T-helper 17 cell (primary cell): ENCODE data around the gene CLDN9. TPM values are rescaled to one million over a fixed set of nuclear protein-coding genes. Genes with fewer than 3 reads are reported as not detected.

ENCODE experiments used
- ATAC-seq: fragments of 150-1000 bp; cut with Tn5 transposase; 2 replicates; pipeline ENCODE4 v1.10.0; 2021; ENCODE audit warnings: mild to moderate bottlenecking, moderate library complexity
- DNase-seq, 3 donors: peaks; one replicate each; pipeline versions ENCODE4 v3.0.0 to v3.0.0-alpha.2; 2020 to 2021
- H3K9me3 ChIP-seq: one replicate; pipeline ENCODE4 v1.7.0; 2013; ENCODE audit warnings: low read length, mild to moderate bottlenecking; ENCODE audit not compliant: control insufficient read depth, poor library complexity, severe bottlenecking
- H3K27ac Mint-ChIP-seq: one replicate; pipeline ENCODE4 v1.8.0; 2022; ENCODE audit warnings: mild to moderate bottlenecking, moderate library complexity, mixed read lengths
- H3K27me3 Mint-ChIP-seq: one replicate; pipeline ENCODE4 v1.8.0; 2022; ENCODE audit warnings: mixed read lengths
- H3K36me3 Mint-ChIP-seq: one replicate; pipeline ENCODE4 v1.8.0; 2022; ENCODE audit warnings: low read depth, mixed read lengths
- H3K4me1 Mint-ChIP-seq: one replicate; pipeline ENCODE4 v1.8.0; 2022; ENCODE audit warnings: mild to moderate bottlenecking, mixed read lengths
- H3K4me3 Mint-ChIP-seq: one replicate; pipeline ENCODE4 v1.8.0; 2022; ENCODE audit warnings: mild to moderate bottlenecking, moderate library complexity, mixed read lengths
- total RNA-seq, 4 donors: library from RNA in 2 of 4; stranded (reverse) in 2 of 4; gene quantifications; one replicate each; pipeline ENCODE4 v1.2.3 and lab custom pipeline; 2022 to 2026

The CLDN9 gene
- total RNA-seq, 2 donors from 2014 or later: not detected

DNA sequence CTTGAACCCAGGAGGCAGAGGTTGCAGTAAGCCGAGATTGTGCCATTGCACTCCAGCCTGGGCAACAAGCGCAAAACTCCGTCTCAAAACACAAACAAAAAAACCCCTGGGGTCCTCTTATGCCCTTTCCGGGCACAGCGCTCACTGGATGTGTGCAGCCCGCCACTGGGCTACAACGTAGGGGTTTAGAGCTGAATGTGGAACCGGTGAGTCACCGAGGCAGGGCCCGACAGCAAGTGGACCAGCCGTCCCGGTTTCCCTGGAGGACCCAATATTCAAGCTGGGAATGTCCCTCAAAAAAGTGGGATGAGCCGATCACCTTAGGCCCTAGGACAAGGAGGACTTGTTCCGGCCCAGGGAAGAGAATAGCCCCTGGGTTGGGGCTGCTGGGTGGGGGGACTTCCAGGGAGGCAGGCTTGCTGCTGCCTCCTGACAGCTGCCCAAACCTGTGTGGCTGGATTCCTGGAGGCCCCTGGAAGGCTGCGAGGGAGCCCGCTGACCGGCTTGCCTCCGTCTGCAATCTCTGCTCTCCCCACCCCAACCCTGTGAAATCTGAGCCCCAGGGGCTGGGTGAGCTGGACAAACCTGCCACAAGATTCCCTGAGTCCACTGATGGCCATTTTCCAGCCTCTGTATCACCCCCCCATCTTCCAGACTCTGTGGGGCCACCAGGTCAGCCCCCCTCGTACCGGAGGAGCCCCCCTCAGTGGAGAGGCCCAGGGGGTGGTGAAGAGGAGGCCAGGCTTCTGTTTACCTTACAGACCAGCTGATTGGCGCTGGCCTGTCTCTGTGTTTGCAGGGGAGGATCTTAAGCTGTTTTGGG lies 2.9 kb upstream of the CLDN9 start:
- peaks cover 20% of the 10 kb centered on the region for H3K4me1 Mint-ChIP-seq
- no peaks in the 10 kb centered on the region for H3K9me3 ChIP-seq
- no peaks in the 10 kb centered on the region for H3K36me3 Mint-ChIP-seq
- peaks cover 6% of the 10 kb centered on the region for H3K27me3 Mint-ChIP-seq
- DNase-seq (no peak), ATAC-seq (no peak)
- no peak overlapping the region for H3K27ac Mint-ChIP-seq
- no peak overlapping the region for H3K4me3 Mint-ChIP-seq

DNA sequence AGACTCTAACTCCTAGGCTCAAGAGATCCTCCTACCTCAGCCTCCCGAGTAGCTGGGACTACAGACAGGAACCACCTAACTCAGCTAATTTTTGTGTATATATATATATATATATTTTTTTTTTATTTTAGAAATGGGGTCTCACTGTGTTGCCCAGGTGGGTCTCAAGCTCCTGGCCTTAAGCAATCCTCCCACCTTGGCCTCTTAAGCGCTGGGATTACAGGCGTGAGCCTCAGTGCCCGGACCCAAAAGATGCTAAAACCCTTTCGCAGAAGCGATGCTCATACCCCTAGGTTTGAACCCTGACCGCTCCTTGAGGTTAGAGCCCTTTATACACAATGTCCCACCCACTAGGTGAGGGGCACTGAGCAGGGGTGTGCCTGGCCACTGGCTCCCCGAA lies 2.2 kb upstream of the CLDN9 start:
- Mint-ChIP-seq H3K4me3 (no peak overlapping the region), H3K27me3 (peaks cover 6% of the 10 kb centered on the region), H3K4me1 (peaks cover 20% of the 10 kb centered on the region), H3K27ac (no peak overlapping the region), H3K36me3 (no peaks in the 10 kb centered on the region)
- H3K9me3 ChIP-seq: no peaks in the 10 kb centered on the region
- no peak for ATAC-seq
- DNase-seq: no peak

DNA sequence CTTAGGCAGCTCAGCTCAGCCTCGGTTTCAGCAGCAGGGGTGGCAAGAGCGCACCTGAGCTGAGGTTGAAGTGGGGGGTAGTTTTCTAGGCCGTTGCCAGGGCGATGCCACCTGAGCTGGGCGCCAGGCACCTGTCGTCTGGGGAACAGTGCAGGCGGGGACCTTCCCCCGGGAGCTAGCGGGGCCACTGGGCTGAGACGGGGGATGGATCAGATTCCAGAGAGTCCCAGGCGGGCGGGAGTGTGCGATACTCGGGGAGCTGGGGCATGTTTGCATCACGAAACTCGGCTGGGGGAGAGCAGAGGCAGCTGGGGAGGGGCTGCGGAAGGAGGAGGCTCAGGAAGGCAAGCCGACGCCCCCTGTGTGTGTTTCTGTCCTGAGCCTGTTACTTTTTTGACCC lies 477 bp upstream of the CLDN9 start:
- Mint-ChIP-seq H3K36me3 (no peaks in the 10 kb centered on the region), H3K4me3 (no peak overlapping the region), H3K27ac (no peak overlapping the region), H3K4me1 (peaks cover 16% of the 10 kb centered on the region), H3K27me3 (peaks cover 6% of the 10 kb centered on the region)
- DNase-seq (no peak), ATAC-seq (peak; percentile 23)
- H3K9me3 ChIP-seq: no peaks in the 10 kb centered on the region

DNA sequence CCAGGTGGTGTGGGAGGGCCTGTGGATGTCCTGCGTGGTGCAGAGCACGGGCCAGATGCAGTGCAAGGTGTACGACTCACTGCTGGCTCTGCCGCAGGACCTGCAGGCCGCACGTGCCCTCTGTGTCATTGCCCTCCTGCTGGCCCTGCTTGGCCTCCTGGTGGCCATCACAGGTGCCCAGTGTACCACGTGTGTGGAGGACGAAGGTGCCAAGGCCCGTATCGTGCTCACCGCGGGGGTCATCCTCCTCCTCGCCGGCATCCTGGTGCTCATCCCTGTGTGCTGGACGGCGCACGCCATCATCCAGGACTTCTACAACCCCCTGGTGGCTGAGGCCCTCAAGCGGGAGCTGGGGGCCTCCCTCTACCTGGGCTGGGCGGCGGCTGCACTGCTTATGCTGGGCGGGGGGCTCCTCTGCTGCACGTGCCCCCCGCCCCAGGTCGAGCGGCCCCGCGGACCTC lies 798 bp downstream of the CLDN9 start:
- Mint-ChIP-seq H3K4me1 (peaks cover 7% of the 10 kb centered on the region), H3K27ac (no peak overlapping the region), H3K27me3 (peaks cover 6% of the 10 kb centered on the region), H3K36me3 (no peaks in the 10 kb centered on the region), H3K4me3 (peak overlapping the region; percentile 7)
- H3K9me3 ChIP-seq: no peaks in the 10 kb centered on the region
- no peak for ATAC-seq
- no peak for DNase-seq

DNA sequence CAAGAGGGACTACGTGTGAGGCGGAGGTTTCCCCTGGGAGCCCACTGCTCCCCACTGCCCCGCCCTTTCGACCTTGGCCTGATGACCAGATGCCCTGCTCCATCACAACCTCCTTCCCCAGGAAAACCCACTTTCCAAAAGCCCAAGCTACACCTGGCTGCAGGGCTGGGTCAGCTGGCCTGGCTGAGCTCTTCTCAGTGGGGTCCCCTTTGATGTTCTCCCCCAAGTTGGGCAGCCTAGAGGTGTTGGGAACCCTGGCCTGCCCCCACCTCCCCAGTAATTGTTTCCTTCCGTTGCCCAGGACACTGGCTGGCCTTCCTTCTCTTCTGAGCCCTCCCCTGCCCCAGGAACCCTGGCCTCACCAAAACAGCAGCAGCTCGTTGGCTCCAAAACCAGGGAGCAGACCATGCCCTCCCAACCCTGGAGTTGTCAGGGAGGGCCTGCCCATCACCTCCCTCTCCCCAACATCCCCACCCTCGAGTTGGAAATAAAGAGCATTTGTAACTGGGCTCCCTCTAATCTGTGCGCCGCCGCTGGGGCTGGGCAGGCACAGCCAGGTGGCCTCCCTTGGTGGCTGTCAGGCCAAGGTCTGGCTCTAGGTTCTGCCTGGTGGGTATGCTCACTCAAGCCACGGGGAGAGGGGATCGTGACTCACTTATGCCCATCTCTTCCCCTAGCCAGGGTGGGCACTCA lies 1.4 kb downstream of the CLDN9 start:
- no peak overlapping the region for H3K4me3 Mint-ChIP-seq
- no peak for DNase-seq
- H3K4me1 Mint-ChIP-seq: peaks cover 4% of the 10 kb centered on the region
- no peaks in the 10 kb centered on the region for H3K36me3 Mint-ChIP-seq
- H3K27ac Mint-ChIP-seq: no peak overlapping the region
- H3K27me3 Mint-ChIP-seq: peaks cover 6% of the 10 kb centered on the region
- no peak for ATAC-seq
- H3K9me3 ChIP-seq: no peaks in the 10 kb centered on the region

DNA sequence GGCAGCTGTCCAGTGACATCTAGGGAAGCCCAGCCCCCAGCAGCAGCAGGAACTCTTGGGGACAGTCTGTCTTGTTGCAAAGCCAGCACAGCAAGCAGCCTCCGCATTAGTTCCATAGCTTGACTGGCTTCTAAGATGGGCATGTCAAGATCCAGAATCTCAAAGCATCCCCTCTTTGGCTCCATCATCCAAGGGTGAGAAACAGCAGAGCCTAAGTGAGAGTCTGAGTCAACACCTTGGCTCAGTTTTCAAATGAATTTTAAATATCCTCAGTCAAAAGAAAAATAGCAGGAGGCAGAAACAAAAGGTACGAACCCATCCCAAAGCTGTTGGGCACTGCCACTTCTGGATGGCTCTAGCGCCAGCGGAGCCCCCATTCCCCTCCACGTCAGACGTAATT lies 2.2 kb downstream of the CLDN9 start:
- no peak for ATAC-seq
- no peak overlapping the region for H3K27ac Mint-ChIP-seq
- no peaks in the 10 kb centered on the region for H3K9me3 ChIP-seq
- H3K4me3 Mint-ChIP-seq: no peak overlapping the region
- H3K4me1 Mint-ChIP-seq: peaks cover 8% of the 10 kb centered on the region
- H3K27me3 Mint-ChIP-seq: peaks cover 6% of the 10 kb centered on the region
- no peaks in the 10 kb centered on the region for H3K36me3 Mint-ChIP-seq
- no peak for DNase-seq

DNA sequence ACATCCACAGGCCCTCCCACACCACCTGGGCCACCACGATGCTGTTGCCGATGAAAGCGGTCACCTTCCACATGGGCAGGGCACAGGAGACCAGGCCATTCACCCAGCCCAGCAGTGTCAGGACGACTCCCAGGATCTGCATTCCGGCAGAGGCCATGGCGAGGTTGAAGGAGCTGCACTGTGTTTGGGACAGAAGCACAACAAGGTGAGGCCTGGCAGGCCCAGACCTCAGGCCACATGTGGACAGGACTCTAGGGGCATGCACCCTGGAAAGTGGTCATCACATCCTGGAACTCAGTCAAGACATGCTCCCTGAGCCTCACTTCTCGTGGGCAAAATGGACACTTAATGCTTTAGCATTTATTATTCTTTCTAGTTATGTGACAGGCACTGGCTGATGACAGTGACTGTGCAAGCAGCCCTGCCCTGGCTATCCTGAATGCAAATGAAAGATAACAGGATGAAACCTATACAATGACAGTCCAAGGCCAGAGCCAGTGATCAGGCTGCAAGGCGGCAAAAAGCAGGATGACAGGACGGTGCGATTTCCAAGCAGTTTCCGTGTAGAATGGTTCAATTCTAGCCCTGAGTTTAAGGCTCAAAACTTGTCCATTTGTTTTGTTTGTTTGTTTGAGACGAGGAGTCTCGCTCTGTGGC lies 3.3 kb downstream of the CLDN9 start:
- Mint-ChIP-seq H3K4me1 (peaks cover 10% of the 10 kb centered on the region), H3K27me3 (peaks cover 6% of the 10 kb centered on the region), H3K4me3 (no peak overlapping the region), H3K36me3 (no peaks in the 10 kb centered on the region), H3K27ac (no peak overlapping the region)
- no peak for ATAC-seq
- H3K9me3 ChIP-seq: no peaks in the 10 kb centered on the region
- no peak for DNase-seq

DNA sequence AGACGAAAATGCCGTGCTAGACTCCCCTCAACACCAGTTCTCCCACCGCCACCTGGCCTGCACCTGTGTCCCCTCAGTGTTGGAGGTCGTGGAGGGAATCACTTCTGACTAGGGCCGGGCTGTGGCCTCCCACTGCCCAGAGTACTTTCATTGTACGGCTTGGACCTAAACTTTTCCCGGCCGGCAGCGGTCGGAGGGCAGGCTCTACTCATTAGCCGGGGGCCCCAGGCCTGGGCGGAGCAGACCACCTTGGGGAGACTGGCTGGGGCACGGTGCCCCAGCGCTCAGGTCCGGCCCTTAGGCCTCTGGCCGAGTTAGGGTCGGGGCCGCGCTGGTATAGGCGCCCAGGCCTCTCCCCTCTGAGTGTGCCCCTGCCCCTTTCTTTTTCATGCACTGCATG lies 4.6 kb downstream of the CLDN9 start:
- ATAC-seq: no peak
- no peak for DNase-seq
- no peak overlapping the region for H3K4me3 Mint-ChIP-seq
- no peaks in the 10 kb centered on the region for H3K36me3 Mint-ChIP-seq
- H3K9me3 ChIP-seq: no peaks in the 10 kb centered on the region
- no peak overlapping the region for H3K27ac Mint-ChIP-seq
- H3K27me3 Mint-ChIP-seq: peaks cover 6% of the 10 kb centered on the region
- H3K4me1 Mint-ChIP-seq: peaks cover 22% of the 10 kb centered on the region

DNA sequence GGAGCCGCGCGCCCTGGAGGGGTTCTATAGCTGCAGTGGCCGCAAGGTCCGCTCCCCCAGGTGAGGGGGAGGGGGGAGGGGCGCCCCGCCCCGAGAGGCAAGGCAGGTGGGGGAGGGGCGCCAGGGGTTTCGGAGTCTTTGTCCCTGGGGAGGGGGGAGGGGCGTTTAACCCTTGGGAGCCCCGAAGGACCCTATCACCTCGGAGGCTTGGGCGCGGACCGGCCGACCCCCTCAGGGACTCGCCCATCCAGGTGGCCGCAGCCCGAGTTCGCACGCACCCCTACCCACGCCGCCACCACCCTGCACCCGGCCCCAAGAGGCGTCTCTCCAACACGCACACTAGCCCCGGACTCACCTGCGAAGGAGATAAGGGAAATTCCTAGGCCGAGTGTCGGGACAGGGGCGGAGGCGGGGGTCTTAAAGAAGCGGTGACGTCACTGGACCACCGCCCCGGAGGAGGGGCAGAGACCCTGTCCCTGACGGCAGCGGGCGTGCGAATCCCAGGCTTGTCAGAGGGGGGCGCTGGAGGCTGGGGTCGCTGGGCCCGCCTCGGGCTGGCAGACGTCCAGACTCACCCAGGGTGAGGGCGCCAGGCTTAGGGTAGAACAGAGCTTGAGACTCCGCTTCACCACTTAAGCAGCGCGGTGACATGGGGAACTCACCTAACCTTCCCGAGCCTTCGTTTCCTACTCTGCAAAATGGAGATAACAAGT lies 5.2 kb downstream of the CLDN9 start, which contains the start of gene CLDN6:
CLDN6 (minus strand) TSS at position 390 of the 713 bp plus-strand sequence. CDS start 2,162 bp downstream, outside the sequence.
- no peaks in the 10 kb centered on the region for H3K9me3 ChIP-seq
- H3K27ac Mint-ChIP-seq: no peak within 1 kb of the TSS
- H3K27me3 Mint-ChIP-seq: peaks cover 6% of the 10 kb centered on the region
- ATAC-seq: no peak
- no peak for DNase-seq
- no peak within 1 kb of the TSS for H3K4me3 Mint-ChIP-seq
- no peaks in the 10 kb centered on the region for H3K36me3 Mint-ChIP-seq
- H3K4me1 Mint-ChIP-seq: peaks cover 28% of the 10 kb centered on the region

DNA sequence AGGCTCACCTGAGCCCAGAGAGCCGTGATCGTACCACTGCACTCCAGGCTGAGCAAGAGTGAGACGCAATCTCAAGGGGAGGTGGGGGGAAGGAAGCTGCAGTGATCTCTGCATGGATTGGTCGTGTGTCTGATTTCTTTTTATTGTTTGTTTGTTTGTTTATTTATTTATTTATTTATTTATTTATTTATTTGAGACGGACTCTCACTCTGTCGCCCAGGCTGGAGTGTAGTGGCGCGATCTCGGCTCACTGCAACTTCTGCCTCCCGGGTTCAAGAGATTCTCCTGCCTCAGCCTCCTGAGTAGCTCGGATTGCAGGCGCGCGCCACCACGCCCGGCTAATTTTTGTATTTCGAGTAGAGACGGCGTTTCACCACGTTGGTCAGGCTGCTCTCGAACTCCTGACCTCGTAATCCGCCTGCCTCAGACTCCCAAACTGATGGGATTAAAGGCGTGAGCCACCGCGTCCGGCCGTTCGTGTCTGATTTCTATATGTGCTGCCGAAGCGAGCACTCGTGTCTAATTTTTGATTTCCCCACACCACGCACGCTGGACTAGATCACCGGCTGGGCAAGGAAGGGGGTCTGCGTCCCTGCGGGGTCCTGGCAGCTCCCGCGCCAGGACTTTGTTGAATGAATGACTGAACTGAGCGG lies 7.0 kb downstream of the CLDN9 start:
- ATAC-seq: no peak
- H3K36me3 Mint-ChIP-seq: no peaks in the 10 kb centered on the region
- H3K4me1 Mint-ChIP-seq: peaks cover 34% of the 10 kb centered on the region
- peak overlapping the region; percentile 91 for H3K4me3 Mint-ChIP-seq
- H3K9me3 ChIP-seq: no peaks in the 10 kb centered on the region
- H3K27me3 Mint-ChIP-seq: no peaks in the 10 kb centered on the region
- DNase-seq: no peak
- peak overlapping the region; percentile 74 for H3K27ac Mint-ChIP-seq

DNA sequence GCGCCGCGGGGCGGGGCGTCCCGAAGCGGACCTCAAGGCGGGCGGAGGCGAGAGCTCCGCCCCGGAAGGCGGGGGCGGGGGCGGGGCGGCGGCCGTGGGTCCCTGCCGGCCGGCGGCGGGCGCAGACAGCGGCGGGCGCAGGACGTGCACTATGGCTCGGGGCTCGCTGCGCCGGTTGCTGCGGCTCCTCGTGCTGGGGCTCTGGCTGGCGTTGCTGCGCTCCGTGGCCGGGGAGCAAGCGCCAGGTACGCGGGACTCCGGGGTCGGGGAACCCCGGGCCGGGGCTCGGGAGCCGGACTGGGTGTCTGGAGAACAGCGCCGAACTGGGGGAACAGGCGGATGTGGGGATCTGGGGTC lies 7.5 kb downstream of the CLDN9 start, which contains the start of gene TNFRSF12A:
TNFRSF12A (plus strand) TSS at position 122 of the 357 bp plus-strand sequence; CDS start at position 152, 30 bp downstream.
- ATAC-seq (peak; percentile 9), DNase-seq (peak; percentile 31 to 70 (median 61))
- Mint-ChIP-seq H3K27ac (peak within 1 kb of the TSS; percentile 74), H3K4me1 (peaks cover 34% of the 10 kb centered on the region), H3K27me3 (no peaks in the 10 kb centered on the region), H3K4me3 (peak within 1 kb of the TSS; percentile 91), H3K36me3 (no peaks in the 10 kb centered on the region)
- no peaks in the 10 kb centered on the region for H3K9me3 ChIP-seq

DNA sequence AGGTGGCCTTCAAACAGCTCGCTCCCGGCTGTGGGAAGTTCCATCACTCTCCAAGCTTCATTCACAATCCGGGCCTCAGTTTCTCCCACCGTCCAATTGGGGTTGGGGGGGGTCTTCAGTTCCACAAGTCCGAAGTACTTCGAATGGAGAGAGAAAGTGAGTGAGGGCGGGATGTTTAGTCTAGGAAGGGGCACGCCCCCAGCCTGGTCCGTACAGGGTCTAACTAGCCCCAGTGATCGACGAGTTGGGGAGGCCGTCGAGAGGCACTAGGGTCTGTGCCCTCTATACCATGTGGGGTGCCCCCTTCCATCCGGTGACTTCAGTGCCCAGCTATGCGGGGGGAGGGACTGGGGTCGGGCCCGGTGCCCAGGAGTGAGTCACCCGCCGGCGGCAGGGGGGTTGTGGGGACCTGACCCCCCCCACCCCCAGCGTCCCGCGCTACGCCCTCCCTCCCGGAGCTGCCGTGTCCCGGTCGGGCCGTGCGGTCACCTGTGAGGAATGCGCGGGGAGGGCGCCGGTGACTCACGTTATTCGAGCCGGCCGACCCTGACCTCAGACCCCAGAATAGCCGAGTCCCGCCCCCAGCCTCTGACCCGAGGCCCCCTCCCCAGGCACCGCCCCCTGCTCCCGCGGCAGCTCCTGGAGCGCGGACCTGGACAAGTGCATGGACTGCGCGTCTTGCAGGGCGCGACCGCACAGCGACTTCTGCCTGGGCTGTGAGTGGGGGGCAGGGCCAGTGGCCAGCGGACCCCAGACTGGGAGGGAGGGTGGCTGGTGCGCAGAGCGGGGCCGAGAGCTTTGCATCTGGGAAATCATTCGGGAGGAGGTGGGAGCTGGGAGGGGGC lies 8.1 kb downstream of the CLDN9 start:
- ATAC-seq: no peak
- peak overlapping the region; percentile 86 for H3K27ac Mint-ChIP-seq
- peak in 2 of 3 donors; percentile 62 to 75 for DNase-seq
- H3K4me3 Mint-ChIP-seq: peak overlapping the region; percentile 91
- H3K9me3 ChIP-seq: no peaks in the 10 kb centered on the region
- peaks cover 34% of the 10 kb centered on the region for H3K4me1 Mint-ChIP-seq
- no peaks in the 10 kb centered on the region for H3K36me3 Mint-ChIP-seq
- H3K27me3 Mint-ChIP-seq: no peaks in the 10 kb centered on the region
